Measurements from ENCODE around the gene ERN1.

The ERN1 gene

GRCh38 chr17:64073771-64074703 lies 55.9 kb downstream of the ERN1 start:
- TF ChIP-seq, protein P1, sequence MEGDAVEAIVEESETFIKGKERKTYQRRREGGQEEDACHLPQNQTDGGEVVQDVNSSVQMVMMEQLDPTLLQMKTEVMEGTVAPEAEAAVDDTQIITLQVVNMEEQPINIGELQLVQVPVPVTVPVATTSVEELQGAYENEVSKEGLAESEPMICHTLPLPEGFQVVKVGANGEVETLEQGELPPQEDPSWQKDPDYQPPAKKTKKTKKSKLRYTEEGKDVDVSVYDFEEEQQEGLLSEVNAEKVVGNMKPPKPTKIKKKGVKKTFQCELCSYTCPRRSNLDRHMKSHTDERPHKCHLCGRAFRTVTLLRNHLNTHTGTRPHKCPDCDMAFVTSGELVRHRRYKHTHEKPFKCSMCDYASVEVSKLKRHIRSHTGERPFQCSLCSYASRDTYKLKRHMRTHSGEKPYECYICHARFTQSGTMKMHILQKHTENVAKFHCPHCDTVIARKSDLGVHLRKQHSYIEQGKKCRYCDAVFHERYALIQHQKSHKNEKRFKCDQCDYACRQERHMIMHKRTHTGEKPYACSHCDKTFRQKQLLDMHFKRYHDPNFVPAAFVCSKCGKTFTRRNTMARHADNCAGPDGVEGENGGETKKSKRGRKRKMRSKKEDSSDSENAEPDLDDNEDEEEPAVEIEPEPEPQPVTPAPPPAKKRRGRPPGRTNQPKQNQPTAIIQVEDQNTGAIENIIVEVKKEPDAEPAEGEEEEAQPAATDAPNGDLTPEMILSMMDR (IDR thresholded peaks at IDR 0.05; ENCODE audit: low read depth, low read length, missing control alignments) = no peak
- in situ Hi-C loops (cut with HindIII; ENCODE audit: low sequenced_read_pairs) = no loop called here
- DNase-seq (ENCODE audit: low read depth) = no peak
- H3K4me3 ChIP-seq (ENCODE audit: low read depth, low read length) = no peak overlapping the region

DNA sequence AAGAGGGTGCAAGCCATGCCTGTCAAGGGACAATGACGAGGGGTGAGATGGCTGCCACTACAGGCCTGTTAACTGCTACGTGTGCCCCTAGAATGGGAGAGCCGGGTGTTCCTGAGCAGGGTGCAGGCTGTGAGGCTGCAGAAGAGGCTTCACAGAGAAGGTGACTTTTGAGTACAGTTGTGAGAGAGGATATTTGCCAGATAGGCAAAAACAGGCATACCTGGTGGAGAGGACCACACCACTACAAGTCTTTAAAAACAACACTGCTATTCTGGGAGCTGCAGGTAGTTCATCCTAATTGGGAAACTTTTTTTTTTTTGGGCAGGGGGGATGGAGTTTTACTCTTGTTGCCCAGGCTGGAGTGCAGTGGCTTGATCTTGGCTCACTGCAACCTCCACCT lies 58.8 kb downstream of the ERN1 start:
- TF ChIP-seq, protein P1 (IDR thresholded peaks at IDR 0.05; ENCODE audit: low read depth, low read length, missing control alignments) = no peak
- no peak for DNase-seq (ENCODE audit: low read depth)
- in situ Hi-C loops (cut with HindIII; ENCODE audit: low sequenced_read_pairs) = no loop called here
- H3K4me3 ChIP-seq (ENCODE audit: low read depth, low read length) = no peak overlapping the region

DNA sequence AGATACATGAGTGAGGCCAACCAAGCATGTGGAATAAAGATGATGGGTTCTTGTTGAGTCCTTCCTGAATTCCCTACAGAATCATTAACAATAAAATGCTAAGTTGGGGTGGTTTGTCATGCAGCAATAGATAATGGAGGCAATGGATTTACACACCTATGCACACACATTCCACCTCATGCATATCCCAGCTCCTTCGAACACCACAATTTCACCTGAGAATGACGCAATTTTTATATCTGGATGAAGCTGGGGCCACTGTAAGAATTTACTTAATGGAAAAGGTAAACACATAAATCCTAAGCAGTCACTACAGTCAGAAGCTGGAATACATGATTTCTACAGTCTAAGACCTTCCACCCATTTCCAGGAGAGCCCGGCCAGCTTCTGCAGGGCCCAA lies 59.7 kb downstream of the ERN1 start:
- DNase-seq (ENCODE audit: low read depth) = no peak
- in situ Hi-C loops (cut with HindIII; ENCODE audit: low sequenced_read_pairs) = no loop called here
- H3K4me3 ChIP-seq (ENCODE audit: low read depth, low read length) = no peak overlapping the region
- TF ChIP-seq, protein P1 (IDR thresholded peaks at IDR 0.05; ENCODE audit: low read depth, low read length, missing control alignments) = no peak

DNA sequence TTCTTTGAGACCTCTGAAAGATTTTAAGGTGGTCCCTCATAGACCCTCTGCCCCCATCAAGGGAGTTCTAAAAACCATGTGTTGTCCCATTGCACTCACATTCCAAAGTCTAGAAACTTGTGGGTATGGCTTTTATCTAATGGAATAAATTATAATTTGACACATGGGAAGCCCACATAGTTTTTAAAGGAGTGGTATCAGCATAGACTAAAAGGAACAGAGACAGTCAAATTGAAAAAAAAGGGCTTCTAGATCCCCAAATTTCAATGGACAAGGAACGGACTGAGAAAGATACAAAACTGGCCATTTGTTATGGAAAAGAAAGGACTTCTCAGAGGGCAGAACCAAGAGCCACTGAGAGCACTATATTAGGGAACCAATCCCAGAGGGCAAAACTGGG lies 60.8 kb downstream of the ERN1 start:
- H3K4me3 ChIP-seq (ENCODE audit: low read depth, low read length) = no peak overlapping the region
- TF ChIP-seq, protein P1 (IDR thresholded peaks at IDR 0.05; ENCODE audit: low read depth, low read length, missing control alignments) = no peak
- in situ Hi-C loops (cut with HindIII; ENCODE audit: low sequenced_read_pairs) = no loop called here
- no peak for DNase-seq (ENCODE audit: low read depth)

DNA sequence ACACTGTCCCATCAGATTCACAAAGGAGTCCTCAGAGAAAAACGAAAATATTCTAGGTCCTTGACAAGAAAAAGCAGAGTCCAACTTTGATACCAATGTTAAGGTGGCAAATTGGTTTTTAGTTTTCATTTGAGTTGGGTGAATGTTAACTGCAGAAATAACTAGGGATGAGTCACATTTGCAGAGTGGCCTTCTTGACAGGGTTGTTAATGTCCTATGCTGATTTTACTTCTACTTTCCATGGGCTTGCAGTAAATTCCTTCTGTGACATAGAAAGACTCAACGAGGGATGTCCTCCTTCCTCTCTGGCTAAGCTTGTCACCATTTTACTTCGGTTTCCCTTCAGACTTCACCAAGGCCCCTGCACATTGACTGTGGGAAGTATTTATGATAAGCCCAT lies 62.3 kb downstream of the ERN1 start:
- TF ChIP-seq, protein P1 (IDR thresholded peaks at IDR 0.05; ENCODE audit: low read depth, low read length, missing control alignments) = no peak
- DNase-seq (ENCODE audit: low read depth) = no peak
- in situ Hi-C loops (cut with HindIII; ENCODE audit: low sequenced_read_pairs) = no loop called here
- H3K4me3 ChIP-seq (ENCODE audit: low read depth, low read length) = no peak overlapping the region

- TF ChIP-seq, protein P1 (IDR thresholded peaks at IDR 0.05; ENCODE audit: low read depth, low read length, missing control alignments) = no peak
- no peak overlapping the region for H3K4me3 ChIP-seq (ENCODE audit: low read depth, low read length)
- no peak for DNase-seq (ENCODE audit: low read depth)
- in situ Hi-C loops (cut with HindIII; ENCODE audit: low sequenced_read_pairs) = no loop called here
These were observed 63.2 kb downstream of the ERN1 start for GRCh38 chr17:64066716-64067115.
